22Rv1 (cell line): ENCODE results near the gene IQSEC1.

ENCODE experiments used
- H3K27ac ChIP-seq: fragments of 450-650 bp; 2 replicates; pipeline ENCODE4 v1.5.1; 2017
- CTCF ChIP-seq: fragments of 450-650 bp; IDR thresholded peaks from 2 replicates; pipeline ENCODE4 v1.5.1; 2017; ENCODE audit warnings: mild to moderate bottlenecking
- ZFX ChIP-seq: fragments of 450-650 bp; IDR thresholded peaks from 2 replicates; pipeline ENCODE4 v1.6.1; 2017; ENCODE audit warnings: antibody characterized with exemption, borderline replicate concordance

IQSEC1 gene

GRCh38 chr3:13046569-13047274, 26.5 kb downstream of the IQSEC1 start:
- TF ChIP-seq CTCF: no peak
- TF ChIP-seq ZFX: no peak
- no peak overlapping the region for H3K27ac ChIP-seq

DNA sequence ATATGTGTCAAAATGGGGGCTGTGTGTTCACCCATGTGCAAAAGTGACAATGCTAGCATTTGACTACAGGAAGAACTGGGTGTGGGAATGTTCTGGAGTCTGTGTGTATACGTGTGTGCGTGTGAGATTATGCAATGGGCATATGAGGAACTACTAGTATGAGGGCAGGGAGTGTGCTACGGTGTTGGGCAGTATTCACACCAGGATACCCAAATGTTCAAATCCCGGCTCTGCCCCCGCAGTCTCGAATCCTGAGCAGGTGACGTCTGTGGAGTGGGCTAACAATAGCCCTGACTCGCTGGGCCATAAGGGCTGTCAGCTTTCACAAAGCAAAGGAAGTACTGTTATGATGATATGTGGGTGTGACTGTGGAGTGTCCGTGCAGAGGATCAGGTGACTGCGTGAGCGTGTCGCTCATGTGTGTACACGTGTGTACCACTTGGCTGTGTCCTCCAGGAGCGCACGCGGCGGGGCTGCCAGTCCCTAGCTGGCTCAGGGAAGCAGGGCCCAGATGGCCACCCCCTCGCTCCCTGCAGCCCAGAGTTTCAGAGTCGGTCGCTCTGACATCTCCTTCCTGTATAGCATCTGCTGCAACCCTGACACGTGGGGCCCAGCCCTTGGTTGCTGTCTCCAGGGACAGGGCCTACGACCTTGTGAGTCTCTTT, 27.2 kb downstream of the IQSEC1 start:
- TF ChIP-seq ZFX (no peak), CTCF (no peak)
- H3K27ac ChIP-seq: no peak overlapping the region

DNA sequence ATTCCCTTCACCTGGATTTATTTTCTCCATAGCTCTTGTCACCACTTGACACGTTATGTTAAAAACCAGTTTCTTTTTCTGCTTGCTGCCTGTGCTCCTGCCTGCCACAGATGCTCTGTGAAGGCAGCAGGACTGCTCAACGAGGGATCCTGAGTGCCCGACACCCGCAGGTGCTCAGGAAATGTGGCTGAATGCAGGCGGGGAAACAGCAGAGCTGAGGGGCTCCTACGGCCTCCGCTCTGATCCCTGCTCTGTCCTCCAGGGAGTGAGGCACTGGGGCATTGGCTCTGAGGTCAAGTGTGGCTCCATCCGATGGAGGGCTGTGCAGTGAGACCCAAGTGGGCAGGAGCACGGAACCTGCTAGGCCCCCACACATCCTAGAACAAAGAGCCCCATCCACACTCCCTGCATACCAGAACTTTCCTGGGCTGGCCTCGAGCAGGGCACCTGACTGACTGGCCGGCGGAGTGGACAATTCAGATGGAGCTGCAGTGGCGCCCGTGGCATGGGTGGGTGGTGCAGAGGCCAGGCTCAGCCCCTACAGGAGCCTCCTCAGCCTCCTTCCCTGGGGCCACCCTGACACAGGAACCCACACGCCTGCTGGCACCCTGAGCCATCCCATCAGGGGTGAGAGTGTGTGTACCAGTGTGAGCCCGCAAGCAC, 27.9 kb downstream of the IQSEC1 start:
- no peak for TF ChIP-seq ZFX
- no peak for TF ChIP-seq CTCF
- no peak overlapping the region for H3K27ac ChIP-seq

- H3K27ac ChIP-seq: no peak overlapping the region
- TF ChIP-seq ZFX (no peak), CTCF (no peak)
Observed at GRCh38 chr3:13044496-13045240, 28.6 kb downstream of the IQSEC1 start.

- no peak overlapping the region for H3K27ac ChIP-seq
- TF ChIP-seq CTCF (no peak), ZFX (no peak)
Observed at GRCh38 chr3:13043656-13044055, 29.6 kb downstream of the IQSEC1 start.

GRCh38 chr3:13042715-13043271, 30.4 kb downstream of the IQSEC1 start:
- TF ChIP-seq ZFX (no peak), CTCF (no peak)
- H3K27ac ChIP-seq: no peak overlapping the region
